Upper lobe of left lung (tissue), 4 donors: ENCODE measurements around the gene LTK.

Source experiments
- POLR2A ChIP-seq, 4 donors: fragments of 450-650 bp; IDR thresholded peaks; one replicate each; pipeline ENCODE4 v1.5.1; 2016 to 2017; ENCODE audit warnings: antibody characterized with exemption in 4 of 4, mild to moderate bottlenecking in 2 of 4
- POLR2AphosphoS5 ChIP-seq, 2 donors: sonication (generic); formaldehyde crosslinking; IDR thresholded peaks; one replicate each; pipeline ENCODE4 v1.5.1; 2017; ENCODE audit warnings: antibody characterized with exemption in 2 of 2
- TF ChIP-seq, protein P1 (sequence below), 6 experiments: fragments of 450-650 bp in 4 of 6; fragments of 200-600 bp in 2 of 6; sonication (generic) in 2 of 6; IDR thresholded peaks; one replicate each; pipeline ENCODE4 v1.5.1; 2016 to 2019; ENCODE audit warnings: antibody characterized with exemption in 6 of 6

DNA sequence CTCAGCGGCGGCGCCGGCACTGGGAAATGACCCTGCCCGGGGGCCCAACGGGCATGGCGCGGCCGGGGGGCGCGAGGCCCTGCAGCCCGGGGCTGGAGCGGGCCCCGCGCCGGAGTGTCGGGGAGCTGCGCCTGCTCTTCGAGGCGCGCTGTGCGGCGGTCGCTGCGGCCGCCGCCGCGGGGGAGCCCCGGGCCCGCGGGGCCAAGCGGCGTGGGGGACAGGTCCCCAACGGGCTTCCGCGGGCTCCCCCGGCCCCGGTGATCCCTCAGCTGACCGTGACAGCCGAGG, 19.8 kb downstream of the LTK start:
- TF ChIP-seq POLR2A (IDR thresholded peaks at IDR 0.05): no peak
- no peak for TF ChIP-seq POLR2AphosphoS5 (IDR thresholded peaks at IDR 0.05)
- TF ChIP-seq, protein P1, sequence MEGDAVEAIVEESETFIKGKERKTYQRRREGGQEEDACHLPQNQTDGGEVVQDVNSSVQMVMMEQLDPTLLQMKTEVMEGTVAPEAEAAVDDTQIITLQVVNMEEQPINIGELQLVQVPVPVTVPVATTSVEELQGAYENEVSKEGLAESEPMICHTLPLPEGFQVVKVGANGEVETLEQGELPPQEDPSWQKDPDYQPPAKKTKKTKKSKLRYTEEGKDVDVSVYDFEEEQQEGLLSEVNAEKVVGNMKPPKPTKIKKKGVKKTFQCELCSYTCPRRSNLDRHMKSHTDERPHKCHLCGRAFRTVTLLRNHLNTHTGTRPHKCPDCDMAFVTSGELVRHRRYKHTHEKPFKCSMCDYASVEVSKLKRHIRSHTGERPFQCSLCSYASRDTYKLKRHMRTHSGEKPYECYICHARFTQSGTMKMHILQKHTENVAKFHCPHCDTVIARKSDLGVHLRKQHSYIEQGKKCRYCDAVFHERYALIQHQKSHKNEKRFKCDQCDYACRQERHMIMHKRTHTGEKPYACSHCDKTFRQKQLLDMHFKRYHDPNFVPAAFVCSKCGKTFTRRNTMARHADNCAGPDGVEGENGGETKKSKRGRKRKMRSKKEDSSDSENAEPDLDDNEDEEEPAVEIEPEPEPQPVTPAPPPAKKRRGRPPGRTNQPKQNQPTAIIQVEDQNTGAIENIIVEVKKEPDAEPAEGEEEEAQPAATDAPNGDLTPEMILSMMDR (IDR thresholded peaks at IDR 0.05): peak in 1 of 6 experiments; percentile 4
